GM12878 (cell line): Measurements from ENCODE around the gene PRM2. TPM values are rescaled to one million over a fixed set of nuclear protein-coding genes. Genes with fewer than 3 reads are reported as not detected.

Source experiments
- ATAC-seq: fragments of 200-7000 bp; cut with Tn5 transposase; 3 replicates; pipeline ENCODE4 v1.9.1; 2020; ENCODE audit warnings: mild to moderate bottlenecking, moderate library complexity
- BruUV-seq: library from RNA; stranded (reverse); fragments of 400-500 nt; replicated peaks from 2 replicates; lab custom pipeline; 2021; lab: Mats Ljungman, UMichigan
- CTCF ChIA-PET: fragments of 300-600 bp; sonication (Branson Sonifier 250); formaldehyde crosslinking; extraction: SDS; loops from one replicate; lab custom pipeline; 2021; ENCODE audit warnings: inconsistent platforms; lab: Yijun Ruan, JAX
- POLR2A ChIA-PET: fragments of 350-600 bp; formaldehyde crosslinking; extraction: SDS; loops from one replicate; lab custom pipeline; 2021; ENCODE audit warnings: inconsistent platforms; lab: Charles Lee
- RAD21 ChIA-PET: fragments of 300-600 bp; sonication (Branson Sonifier 250); formaldehyde crosslinking; loops from one replicate; lab custom pipeline; 2023; ENCODE audit warnings: antibody characterized with exemption; ENCODE audit not compliant: unreplicated experiment; lab: Charles Lee
- SMC1A ChIA-PET: fragments of 300-600 bp; sonication (Branson Sonifier 250); formaldehyde crosslinking; loops from one replicate; lab custom pipeline; 2023; ENCODE audit not compliant: unreplicated experiment, uncharacterized antibody; lab: Charles Lee
- DNase-seq: peaks from one replicate; pipeline ENCODE4 v3.0.0-alpha.2; 2011; ENCODE audit warnings: low read depth, low spot score
- FAIRE-seq: peaks from 3 replicates; lab custom pipeline; 2011; peaks lifted over from hg19 to GRCh38; lab: Jason Lieb, UNC
- H2AFZ ChIP-seq: 2 replicates; pipeline ENCODE4 v1.6.0; 2011; ENCODE audit warnings: low read depth, low read length, control low read depth; ENCODE audit not compliant: control insufficient read depth
- H3K27ac ChIP-seq: 2 replicates; pipeline ENCODE4 v1.5.1; 2011; ENCODE audit warnings: control low read depth; ENCODE audit not compliant: control insufficient read depth, insufficient read depth
- H3K27me3 ChIP-seq, 2 experiments: replicated peaks in 1 of 2; 2 replicates each; pipeline versions ENCODE4 v1.6.0 to v1.6.1; 2011; ENCODE audit warnings: low read length in 1 of 2; ENCODE audit not compliant: control insufficient read depth in 2 of 2, insufficient read depth in 2 of 2
- H3K36me3 ChIP-seq, 2 experiments: 2 replicates each; pipeline ENCODE4 v1.5.1; 2011; ENCODE audit warnings: low read length in 1 of 2; ENCODE audit not compliant: control insufficient read depth in 2 of 2, insufficient read depth in 2 of 2
- H3K4me1 ChIP-seq: 2 replicates; pipeline ENCODE4 v1.6.1; 2011; ENCODE audit warnings: mild to moderate bottlenecking, low read length, moderate library complexity, mixed read lengths; ENCODE audit not compliant: control insufficient read depth, insufficient read depth
- H3K4me2 ChIP-seq: 2 replicates; pipeline ENCODE4 v1.6.0; 2011; ENCODE audit warnings: control low read depth; ENCODE audit not compliant: control insufficient read depth, insufficient read depth
- H3K4me3 ChIP-seq: fragments of 200-600 bp; sonication (generic); 2 replicates; pipeline ENCODE4 v1.5.1; 2016
- H3K79me2 ChIP-seq: 2 replicates; pipeline ENCODE4 v1.6.0; 2011; ENCODE audit warnings: low read length; ENCODE audit not compliant: control insufficient read depth, insufficient read depth
- H3K9ac ChIP-seq: 2 replicates; pipeline ENCODE4 v1.8.0; 2011; ENCODE audit warnings: low read length, control low read depth, mixed read lengths; ENCODE audit not compliant: control insufficient read depth, insufficient read depth
- H3K9me3 ChIP-seq: replicated peaks from 3 replicates; pipeline ENCODE4 v1.5.1; 2011; ENCODE audit warnings: mild to moderate bottlenecking, low read length; ENCODE audit not compliant: control insufficient read depth, insufficient read depth
- H4K20me1 ChIP-seq: 2 replicates; pipeline ENCODE4 v1.6.0; 2011; ENCODE audit not compliant: control insufficient read depth, insufficient read depth
- BCL3 ChIP-seq: IDR thresholded peaks from 2 replicates; pipeline ENCODE4 v1.6.1; 2011; ENCODE audit warnings: borderline replicate concordance, low read depth, mild to moderate bottlenecking, moderate library complexity, low read length; ENCODE audit not compliant: insufficient read depth, poor library complexity, severe bottlenecking
- BHLHE40 ChIP-seq, 2 experiments: fragments of 450-650 bp in 1 of 2; IDR thresholded peaks; 2 replicates each; pipeline ENCODE4 v1.6.1; 2011 to 2017; ENCODE audit warnings: low read depth in 2 of 2, borderline replicate concordance in 1 of 2, improper control_type of control experiment in 1 of 2, low read length in 1 of 2, mild to moderate bottlenecking in 1 of 2
- E4F1 ChIP-seq: fragments of 450-650 bp; IDR thresholded peaks from 2 replicates; pipeline ENCODE4 v1.6.1; 2018; ENCODE audit warnings: borderline replicate concordance, mild to moderate bottlenecking; ENCODE audit not compliant: partially characterized antibody
- EP300 ChIP-seq, 2 experiments: fragments of 150-350 bp in 1 of 2; IDR thresholded peaks; 2 replicates each; pipeline ENCODE4 v1.6.1; 2011 to 2012; ENCODE audit warnings: low read depth in 2 of 2, low read length in 2 of 2, borderline replicate concordance in 1 of 2, improper control_type of control experiment in 1 of 2, inconsistent platforms in 1 of 2; ENCODE audit not compliant: control insufficient read depth in 1 of 2
- ESRRA ChIP-seq: IDR thresholded peaks from 2 replicates; pipeline ENCODE4 v1.6.1; 2012; ENCODE audit warnings: mild to moderate bottlenecking, low read length, improper control_type of control experiment
- HCFC1 ChIP-seq: fragments of 150-350 bp; IDR thresholded peaks from 2 replicates; pipeline ENCODE4 v1.6.1; 2014; ENCODE audit warnings: low read length
- HDAC6 ChIP-seq: fragments of 200-600 bp; sonication (generic); IDR thresholded peaks from one replicate; pipeline ENCODE4 v1.8.0; 2017; ENCODE audit warnings: antibody characterized with exemption; ENCODE audit not compliant: unreplicated experiment
- IKZF2 ChIP-seq, 2 experiments: fragments of 450-650 bp; IDR thresholded peaks; 2 replicates each; pipeline ENCODE4 v1.6.1; 2017; ENCODE audit warnings: mild to moderate bottlenecking in 2 of 2, moderate library complexity in 2 of 2
- JUNB ChIP-seq: IDR thresholded peaks from 2 replicates; pipeline ENCODE4 v1.6.1; 2016; ENCODE audit warnings: antibody characterized with exemption, mild to moderate bottlenecking
- LARP7 ChIP-seq: fragments of 450-650 bp; IDR thresholded peaks from 2 replicates; pipeline ENCODE4 v1.6.1; 2017; ENCODE audit warnings: mild to moderate bottlenecking
- MYC ChIP-seq: IDR thresholded peaks from 2 replicates; pipeline ENCODE4 v1.6.1; 2011; ENCODE audit warnings: mild to moderate bottlenecking, low read length, moderate library complexity, inconsistent platforms; ENCODE audit not compliant: insufficient read depth, insufficient replicate concordance, insufficient read length, severe bottlenecking
- NFXL1 ChIP-seq: fragments of 450-650 bp; IDR thresholded peaks from 2 replicates; pipeline ENCODE4 v1.6.1; 2017; ENCODE audit warnings: antibody characterized with exemption, mild to moderate bottlenecking, borderline replicate concordance
- NR2C1 ChIP-seq: fragments of 450-650 bp; IDR thresholded peaks from 2 replicates; pipeline ENCODE4 v1.6.1; 2017; ENCODE audit warnings: antibody characterized with exemption, mild to moderate bottlenecking, moderate library complexity
- RAD51 ChIP-seq: fragments of 450-650 bp; IDR thresholded peaks from 2 replicates; pipeline ENCODE4 v1.6.1; 2016; ENCODE audit warnings: moderate library complexity, mild to moderate bottlenecking, inconsistent platforms
- RELB ChIP-seq: fragments of 450-650 bp; IDR thresholded peaks from 2 replicates; pipeline ENCODE4 v1.6.1; 2017; ENCODE audit warnings: low read depth, mild to moderate bottlenecking, moderate library complexity
- SMC3 ChIP-seq: IDR thresholded peaks from 2 replicates; pipeline ENCODE4 v1.6.1; 2011; ENCODE audit warnings: low read length, improper control_type of control experiment, borderline replicate concordance
- YBX1 ChIP-seq: fragments of 450-650 bp; IDR thresholded peaks from 2 replicates; pipeline ENCODE4 v1.6.1; 2016; ENCODE audit warnings: antibody characterized with exemption
- WGBS: methylation state at CpG from one replicate; pipeline ENCODE4 v1.1.6; 2016; ENCODE audit warnings: low lambda C conversion rate; ENCODE audit not compliant: insufficient replicate concordance, insufficient coverage; ENCODE audit errors: missing lambda C conversion rate; 5-methylcytosine and 5-hydroxymethylcytosine counted together
- in situ Hi-C: fragments of 300-500 bp; cut with MboI; formaldehyde crosslinking; loops from 9 replicates; pipeline ENCODE4 v1.14.3; 2018; ENCODE audit warnings: mixed read lengths
- intact Hi-C: fragments of 100-400 bp; cut with micrococcal nuclease; formaldehyde crosslinking; loops from one replicate; pipeline ENCODE4 v1.14.2; 2022; ENCODE audit not compliant: unreplicated experiment
- polyA plus RNA-seq, 11 experiments: library from polyadenylated mRNA; depleted of rRNA in 4 of 11; unstranded in 6 of 11; stranded (reverse) in 5 of 11; fragments of >200 nt; fragmentation: Nextera tagmentation in 4 of 11; fragmentation: Illumina TruSeq in 1 of 11; extraction: Ambion mirVana in 4 of 11; extraction: Trizol in 1 of 11; gene quantifications; 1 replicate in 1 of 11; 2 replicates in 10 of 11; pipeline versions ENCODE4 v1.2.1 to v1.2.3, GENCODE V29; 2011 to 2016; ENCODE audit warnings: inconsistent platforms in 2 of 11, missing spikeins in 2 of 11, low read depth in 1 of 11
- total RNA-seq, 4 experiments: library from RNA; depleted of rRNA in 3 of 4; stranded (reverse); fragments of >200 nt in 3 of 4; fragmentation: Illumina TruSeq in 1 of 4; extraction: Trizol in 1 of 4; gene quantifications; 2 replicates each; pipeline versions ENCODE4 v1.2.1 to v1.2.3, GENCODE V29; 2013 to 2021

PRM2 gene
- total and polyA plus RNA-seq, 10 of the 15 experiments (the other 5 are each of a cell fraction or from before 2014, with no cell fraction given), result not detected

GRCh38 chr16:11316331-11317015 lies 40.2 kb upstream of the PRM2 start:
- Histone ChIP-seq H3K9me3 (no peaks in the 10 kb centered on the region; the same call in 2 of the 3 replicates), H3K4me3 (no peak overlapping the region), H3K4me1 (peaks cover 26% of the 10 kb centered on the region), H4K20me1 (no peaks in the 10 kb centered on the region), H3K4me2 (no peak overlapping the region), H3K79me2 (no peaks in the 10 kb centered on the region), H2AFZ (no peak overlapping the region), H3K27me3 (no peaks in the 10 kb centered on the region; a peak in 1 of 4 replicates)
- WGBS, result 77% methylated on average over 23 of the region's 23 CpGs
- no peak for FAIRE-seq
- CTCF ChIA-PET, result no interaction called here
- no TSS peak for BruUV-seq
- SMC1A ChIA-PET, result interaction anchor here (1.3 kb wide), 1 partner anchor 8 kb away, joined by 4 read pairs; no protein-coding TSS in a partner anchor
- RAD21 ChIA-PET, result no interaction called here
- no peak for TF ChIP-seq LARP7
- no peak for TF ChIP-seq EP300 (IDR thresholded peaks at IDR 0.05; ENCODE audit: borderline replicate concordance in 1 of 2, control insufficient read depth in 1 of 2, low read depth in 2 of 2, low read length in 2 of 2)
- no peak for TF ChIP-seq IKZF2 (IDR thresholded peaks at IDR 0.05)
- no peak for TF ChIP-seq BCL3
- no peak for TF ChIP-seq JUNB
- no peak for TF ChIP-seq RELB
- TF ChIP-seq NR2C1, result no peak
- TF ChIP-seq BHLHE40 (IDR thresholded peaks at IDR 0.05; ENCODE audit: borderline replicate concordance in 1 of 2, low read depth in 2 of 2, low read length in 1 of 2), result no peak
- TF ChIP-seq NFXL1, result no peak
- TF ChIP-seq RAD51, result no peak
- TF ChIP-seq E4F1, result no peak
- TF ChIP-seq ESRRA, result no peak
- no peak for TF ChIP-seq SMC3
- TF ChIP-seq HCFC1, result no peak
- TF ChIP-seq MYC, result no peak
- no peak for TF ChIP-seq YBX1
- no peak for TF ChIP-seq HDAC6
- TF ChIP-seq, all 136 proteins: peak for 0
- in situ Hi-C loops, result no loop called here
- POLR2A ChIA-PET, result interaction anchor here (0.6 kb wide), 1 partner anchor 34 kb away, joined by 4 read pairs; no protein-coding TSS in a partner anchor
- ATAC-seq (no peak), DNase-seq (no peak)
- Histone ChIP-seq H3K36me3 (no peaks in the 10 kb centered on the region), H3K27ac (no peak overlapping the region), H3K9ac (no peak overlapping the region)
- intact Hi-C loops, result no loop called here
